GM21515 (cell line): ENCODE results near the gene ANKFN1.

ENCODE experiments used
- ATAC-seq: cut with Tn5 transposase; IDR thresholded peaks from one replicate; pipeline ENCODE4 v1.9.1; 2021; ENCODE audit not compliant: unreplicated experiment

The ANKFN1 gene

DNA sequence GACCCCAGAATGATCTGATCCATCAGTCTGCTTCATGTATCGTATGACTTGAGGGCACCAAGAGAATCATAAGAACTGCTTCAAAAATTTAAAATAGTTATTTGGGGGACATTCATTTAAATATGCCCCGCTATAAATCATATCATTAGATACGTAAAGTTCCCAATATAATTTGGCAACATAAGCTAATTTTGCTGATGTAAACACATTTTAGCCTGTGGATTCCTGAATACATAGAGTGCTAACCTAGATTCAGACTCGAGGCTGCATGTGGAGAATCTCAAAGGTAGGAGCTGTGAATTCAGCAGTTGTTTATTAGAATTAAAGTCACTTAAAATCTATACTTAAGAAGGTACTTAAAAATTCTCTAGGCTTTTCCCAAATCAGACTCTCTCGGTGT is 24.9 kb downstream of the ANKFN1 start:
- no peak for ATAC-seq

- no peak for ATAC-seq
Observed at GRCh38 chr17:56182081-56182480, 28.8 kb downstream of the ANKFN1 start.

DNA sequence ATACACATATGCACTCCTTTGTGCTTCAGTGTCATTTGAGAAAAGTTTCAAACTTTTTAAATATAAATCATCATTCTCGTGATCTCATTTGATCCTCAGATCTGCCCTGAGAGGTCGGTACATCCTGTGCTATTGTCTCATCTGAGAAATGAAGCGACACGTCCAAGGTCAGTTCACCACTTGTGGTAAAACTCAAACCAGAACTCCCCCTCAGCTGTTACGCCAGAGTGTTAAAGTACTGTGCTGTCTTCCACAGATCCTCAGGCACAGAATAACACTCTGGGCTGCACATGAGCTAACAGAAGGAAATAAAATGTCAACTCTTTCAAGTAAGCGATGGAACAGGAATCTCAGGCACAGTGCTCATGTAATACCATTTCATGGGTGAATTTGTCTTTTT is 31.4 kb downstream of the ANKFN1 start:
- ATAC-seq = no peak

- no peak for ATAC-seq
Observed at GRCh38 chr17:56185491-56186221, 32.4 kb downstream of the ANKFN1 start.

- no peak for ATAC-seq
Observed at GRCh38 chr17:56186222-56186786, 33.0 kb downstream of the ANKFN1 start.

GRCh38 chr17:56203430-56203829 is 50.2 kb downstream of the ANKFN1 start:
- ATAC-seq = no peak

GRCh38 chr17:56206351-56206750 is 53.1 kb downstream of the ANKFN1 start:
- ATAC-seq = no peak

- ATAC-seq = no peak
Observed at GRCh38 chr17:56213031-56213430, 59.8 kb downstream of the ANKFN1 start.

- ATAC-seq = no peak
Observed at GRCh38 chr17:56217921-56218320, 64.6 kb downstream of the ANKFN1 start.

DNA sequence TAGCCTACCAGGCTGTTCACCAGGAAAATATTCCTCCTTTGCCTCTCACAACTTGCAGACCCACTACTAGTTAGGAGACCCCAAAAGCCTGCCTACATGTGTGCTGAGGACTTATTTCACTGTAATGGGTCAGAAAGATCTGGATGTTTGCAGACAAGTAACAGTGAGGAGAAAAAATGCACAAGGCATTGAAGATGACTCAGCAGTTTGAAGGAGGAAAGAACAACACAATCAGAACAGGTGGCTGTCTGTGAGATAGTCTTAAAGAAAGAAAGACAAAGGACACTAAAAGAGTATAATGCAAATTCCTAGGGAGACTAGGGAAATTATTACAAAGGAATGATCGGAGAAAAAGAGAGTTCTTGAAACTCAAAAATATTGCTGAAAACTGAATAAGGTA is 69.0 kb downstream of the ANKFN1 start:
- no peak for ATAC-seq

DNA sequence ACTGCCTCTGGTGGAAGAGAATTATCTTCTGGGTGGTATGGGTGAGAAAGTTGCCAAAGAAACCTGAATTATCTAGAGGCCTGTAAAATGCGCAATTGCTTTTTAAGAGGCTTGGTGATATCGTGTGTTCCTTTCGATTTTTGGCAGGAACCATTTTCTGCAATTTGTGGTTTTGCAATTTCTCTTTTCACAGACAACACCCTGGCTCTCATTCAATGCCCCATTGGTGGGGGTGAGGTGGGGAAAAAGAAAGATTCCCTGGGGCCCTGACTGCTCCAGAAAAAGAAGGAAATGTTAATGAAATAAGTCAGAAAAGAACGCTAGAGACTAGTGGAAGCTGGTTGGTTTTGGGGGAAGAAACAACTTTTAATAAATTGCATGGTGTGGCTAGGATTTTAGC is 77.4 kb downstream of the ANKFN1 start:
- no peak for ATAC-seq

GRCh38 chr17:56231252-56231651 is 78.0 kb downstream of the ANKFN1 start:
- ATAC-seq = no peak

DNA sequence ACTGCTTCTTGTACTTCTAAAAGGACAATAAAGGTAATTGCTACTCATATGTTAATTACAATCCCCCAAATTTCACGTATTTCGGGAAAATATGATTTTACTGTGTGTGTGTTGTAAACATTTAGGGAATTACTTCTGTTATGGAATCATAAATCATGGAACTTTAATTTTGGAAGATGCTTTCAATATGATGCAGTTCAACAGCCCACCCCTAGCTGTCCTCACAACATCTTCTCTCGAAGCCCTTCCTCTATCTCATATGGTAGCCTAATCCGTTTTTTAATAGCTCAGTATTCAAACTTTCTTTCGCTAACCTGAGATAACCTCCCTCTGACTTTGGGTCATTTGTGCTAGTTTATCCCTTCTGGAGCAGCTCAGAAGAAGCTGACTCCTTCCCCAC is 78.4 kb downstream of the ANKFN1 start:
- no peak for ATAC-seq

DNA sequence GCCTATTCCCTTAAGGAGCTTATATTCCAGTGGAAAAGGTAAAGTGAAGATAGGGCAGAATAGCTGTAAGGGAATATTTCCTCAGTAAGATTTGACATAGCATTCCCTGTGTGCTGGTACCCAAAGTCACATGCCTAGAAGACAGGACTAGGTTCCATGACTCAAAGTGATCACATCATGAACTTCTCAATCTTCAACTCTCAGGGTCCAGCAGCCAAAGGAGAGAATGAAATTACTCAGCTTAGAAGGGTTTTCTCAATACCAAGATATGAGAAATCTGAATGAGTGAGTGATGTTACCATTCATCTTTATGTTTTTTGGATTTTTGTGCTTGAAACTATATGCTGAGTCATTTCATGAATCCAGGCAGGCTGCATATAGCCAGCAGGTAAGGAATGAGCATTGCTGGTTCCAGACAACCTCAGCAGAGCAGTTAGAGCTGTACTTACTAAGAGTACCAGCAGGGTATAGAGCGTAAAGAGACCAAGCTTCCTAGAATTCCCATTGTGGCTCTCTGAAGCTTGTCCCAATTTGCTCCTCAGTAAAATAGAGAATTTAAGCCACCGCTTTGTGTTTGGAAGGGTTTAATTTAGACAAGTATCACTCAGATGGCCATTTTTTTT is 91.1 kb downstream of the ANKFN1 start:
- ATAC-seq = no peak

DNA sequence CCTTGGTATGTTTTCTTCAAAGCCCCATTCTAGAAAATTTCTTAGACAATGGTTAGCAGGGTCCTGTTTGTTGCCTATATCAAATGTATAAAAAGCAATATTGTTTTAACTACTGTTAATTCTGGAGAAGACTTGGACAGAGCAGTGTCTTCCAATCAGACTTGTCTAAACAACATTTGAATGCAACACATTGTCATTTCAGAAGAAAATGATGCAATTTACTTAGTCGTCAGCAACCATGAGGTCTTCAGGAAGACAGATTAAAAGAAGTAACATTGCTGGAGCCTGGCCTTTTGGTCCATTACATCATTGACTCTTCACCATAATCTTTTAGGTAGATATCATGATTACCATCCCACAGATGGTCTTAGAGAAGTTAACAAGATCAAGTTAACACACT is 94.5 kb downstream of the ANKFN1 start:
- ATAC-seq = no peak

DNA sequence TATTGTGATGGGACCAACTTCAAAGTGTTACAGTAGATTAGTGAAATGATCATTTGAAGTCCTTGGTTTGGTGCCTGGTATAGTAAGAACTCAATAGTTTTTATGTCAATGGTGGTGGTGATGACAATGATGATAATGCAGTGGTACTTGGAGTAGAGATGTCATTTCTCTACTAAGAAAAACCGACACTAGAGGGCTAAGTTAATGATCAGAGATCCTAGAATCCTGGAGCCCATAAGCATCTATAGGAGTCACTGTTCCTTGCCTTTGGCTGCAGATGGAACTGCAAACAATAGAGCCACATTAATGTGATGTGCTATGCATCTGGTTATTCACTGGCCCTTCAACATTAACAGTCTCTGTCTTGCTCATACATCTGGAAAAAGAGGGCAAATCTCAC is 103.8 kb downstream of the ANKFN1 start:
- no peak for ATAC-seq

DNA sequence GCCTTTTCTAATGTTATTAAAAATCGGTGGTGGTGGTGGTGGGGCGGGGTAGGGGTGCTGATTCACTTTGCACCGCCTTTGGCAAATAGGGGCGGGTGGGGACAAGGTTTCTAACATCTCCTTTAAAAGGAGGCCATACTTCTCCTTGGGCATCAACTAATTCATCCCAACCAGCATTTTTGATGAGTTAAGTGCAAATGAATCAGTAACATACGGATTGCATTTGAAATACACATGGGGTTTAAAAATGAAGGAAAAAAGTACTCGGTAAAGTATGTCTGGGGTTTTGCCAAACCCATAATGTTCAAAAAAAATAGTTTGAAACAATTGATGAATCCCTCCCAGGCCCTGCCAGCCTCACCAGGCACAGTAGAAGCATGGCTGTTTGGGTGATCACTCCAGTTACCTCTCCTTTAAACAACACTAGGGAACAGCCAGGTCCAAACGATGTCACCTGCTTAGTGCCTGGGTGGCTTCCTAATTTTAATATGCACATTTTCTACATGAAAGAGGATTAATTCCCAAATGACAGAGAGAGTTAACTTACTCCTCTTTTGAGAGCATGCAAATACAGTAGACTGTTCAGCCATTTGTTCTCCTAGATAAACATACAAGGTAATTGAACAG is 107.2 kb downstream of the ANKFN1 start:
- ATAC-seq = no peak

DNA sequence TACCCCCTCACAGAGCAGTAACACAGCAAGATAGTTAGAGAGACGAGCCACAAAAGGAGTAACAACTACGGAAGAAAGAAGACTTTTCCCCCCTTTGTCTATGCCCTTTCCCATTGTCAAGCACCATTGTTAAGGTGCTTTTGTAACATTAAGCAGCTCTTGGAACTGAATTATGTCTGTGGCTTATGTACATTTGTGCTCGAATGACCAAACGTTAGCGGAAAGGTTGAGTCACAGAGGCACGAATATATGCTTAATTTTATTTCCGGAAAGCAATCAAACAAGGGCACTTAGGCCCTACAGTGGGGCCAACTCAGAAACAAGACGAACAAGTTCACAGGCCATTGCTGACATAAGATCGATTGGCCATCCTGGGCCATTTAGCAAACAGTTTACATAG is 109.5 kb downstream of the ANKFN1 start:
- no peak for ATAC-seq

DNA sequence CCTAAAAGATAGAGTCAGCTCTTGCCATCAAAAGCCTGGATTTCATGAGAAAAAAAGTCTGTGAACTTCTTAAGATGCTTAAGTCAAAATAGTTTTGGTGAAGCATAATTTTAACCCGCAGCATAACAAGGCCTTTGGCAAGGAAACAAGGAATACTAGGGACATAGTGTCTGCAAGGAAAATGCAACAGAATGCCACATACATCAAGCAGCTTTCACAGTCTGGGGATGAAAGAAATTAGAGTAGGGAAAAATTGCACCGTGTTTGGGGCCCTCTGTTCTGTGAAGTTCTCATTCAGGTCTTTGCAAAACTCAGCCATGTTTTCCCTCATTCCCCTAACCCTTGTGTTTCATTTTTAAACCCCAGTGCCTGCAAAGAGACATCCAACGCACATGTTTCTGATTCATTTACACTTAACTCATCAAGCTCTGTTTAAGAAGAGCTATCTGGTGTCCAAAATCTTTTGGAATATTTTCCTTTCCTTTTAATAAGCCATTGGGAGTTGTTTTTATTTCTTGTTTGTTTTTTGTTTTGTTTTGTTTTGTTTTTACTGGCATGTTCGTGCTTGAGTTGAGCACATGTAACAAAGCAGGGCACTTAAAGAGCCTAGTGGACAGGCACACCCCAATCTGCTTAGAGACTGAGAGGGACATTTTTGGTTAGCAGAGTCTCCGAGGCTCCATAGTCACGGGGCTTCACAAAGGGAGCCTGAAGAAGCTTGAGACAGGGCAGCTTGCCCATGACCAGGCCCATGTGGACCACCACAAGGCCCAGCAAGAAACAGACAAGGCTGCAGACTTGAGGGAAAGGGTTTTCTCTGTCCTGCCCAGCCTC is 116.5 kb downstream of the ANKFN1 start:
- no peak for ATAC-seq

- no peak for ATAC-seq
Observed at GRCh38 chr17:56274491-56274890, 121.2 kb downstream of the ANKFN1 start.

DNA sequence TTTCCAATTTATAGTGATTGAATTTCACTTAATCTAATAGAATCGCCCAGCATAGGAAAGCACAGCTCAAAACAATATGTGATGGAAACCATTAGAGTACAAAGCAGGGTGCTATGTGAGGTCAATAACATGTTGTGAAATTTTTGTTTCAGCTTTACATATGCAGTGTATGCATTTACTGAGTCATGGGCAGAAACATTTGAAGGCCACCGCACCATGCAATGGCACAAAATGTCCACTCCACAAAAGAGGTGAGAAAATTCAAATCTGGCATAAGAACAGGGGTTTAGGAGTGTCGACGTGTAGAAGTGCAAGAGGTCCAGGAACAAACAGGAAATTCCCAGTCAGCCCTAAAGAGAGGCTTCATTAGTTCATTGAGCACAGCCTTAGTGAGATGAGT is 131.2 kb downstream of the ANKFN1 start:
- ATAC-seq = no peak
